ENCODE measurements around the gene FNDC10.

GRCh38 chr1:1582585-1583346, 17.2 kb downstream of the FNDC10 start:
- TF ChIP-seq, protein P1, sequence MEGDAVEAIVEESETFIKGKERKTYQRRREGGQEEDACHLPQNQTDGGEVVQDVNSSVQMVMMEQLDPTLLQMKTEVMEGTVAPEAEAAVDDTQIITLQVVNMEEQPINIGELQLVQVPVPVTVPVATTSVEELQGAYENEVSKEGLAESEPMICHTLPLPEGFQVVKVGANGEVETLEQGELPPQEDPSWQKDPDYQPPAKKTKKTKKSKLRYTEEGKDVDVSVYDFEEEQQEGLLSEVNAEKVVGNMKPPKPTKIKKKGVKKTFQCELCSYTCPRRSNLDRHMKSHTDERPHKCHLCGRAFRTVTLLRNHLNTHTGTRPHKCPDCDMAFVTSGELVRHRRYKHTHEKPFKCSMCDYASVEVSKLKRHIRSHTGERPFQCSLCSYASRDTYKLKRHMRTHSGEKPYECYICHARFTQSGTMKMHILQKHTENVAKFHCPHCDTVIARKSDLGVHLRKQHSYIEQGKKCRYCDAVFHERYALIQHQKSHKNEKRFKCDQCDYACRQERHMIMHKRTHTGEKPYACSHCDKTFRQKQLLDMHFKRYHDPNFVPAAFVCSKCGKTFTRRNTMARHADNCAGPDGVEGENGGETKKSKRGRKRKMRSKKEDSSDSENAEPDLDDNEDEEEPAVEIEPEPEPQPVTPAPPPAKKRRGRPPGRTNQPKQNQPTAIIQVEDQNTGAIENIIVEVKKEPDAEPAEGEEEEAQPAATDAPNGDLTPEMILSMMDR (IDR thresholded peaks at IDR 0.05 in 2 of 3, conservative IDR thresholded peaks at IDR 0.05 in 1 of 3; ENCODE audit: insufficient read depth in 2 of 3, low read depth in 1 of 3, low read length in 3 of 3): no peak
- no peak for TF ChIP-seq MAZ (CRISPR knock-in tag; conservative IDR thresholded peaks at IDR 0.05 in 1 of 2, IDR thresholded peaks at IDR 0.05 in 1 of 2)
- no peak for TF ChIP-seq L3MBTL2 (IDR thresholded peaks at IDR 0.05)
- no peak for TF ChIP-seq RBFOX2 (IDR thresholded peaks at IDR 0.05; ENCODE audit: low read depth, low read length)
- TF ChIP-seq, protein P2, sequence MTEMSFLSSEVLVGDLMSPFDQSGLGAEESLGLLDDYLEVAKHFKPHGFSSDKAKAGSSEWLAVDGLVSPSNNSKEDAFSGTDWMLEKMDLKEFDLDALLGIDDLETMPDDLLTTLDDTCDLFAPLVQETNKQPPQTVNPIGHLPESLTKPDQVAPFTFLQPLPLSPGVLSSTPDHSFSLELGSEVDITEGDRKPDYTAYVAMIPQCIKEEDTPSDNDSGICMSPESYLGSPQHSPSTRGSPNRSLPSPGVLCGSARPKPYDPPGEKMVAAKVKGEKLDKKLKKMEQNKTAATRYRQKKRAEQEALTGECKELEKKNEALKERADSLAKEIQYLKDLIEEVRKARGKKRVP (CRISPR knock-in tag; IDR thresholded peaks at IDR 0.05): no peak

Measured in K562 (cell line).